H7 (cell line): ENCODE results near the gene RAD54L. TPM values are rescaled to one million over a fixed set of nuclear protein-coding genes. Genes with fewer than 3 reads are reported as not detected.

ENCODE experiments used
- DNase-seq: peaks from one replicate; pipeline ENCODE4 v3.0.0; 2012
- H3K27me3 ChIP-seq: 2 replicates; pipeline ENCODE4 v1.6.0; 2011; ENCODE audit warnings: mild to moderate bottlenecking, low read length; ENCODE audit not compliant: control insufficient read depth, insufficient read depth
- H3K36me3 ChIP-seq: replicated peaks from 2 replicates; pipeline ENCODE4 v1.5.1; 2011; ENCODE audit warnings: low read length; ENCODE audit not compliant: control insufficient read depth, insufficient read depth
- H3K4me3 ChIP-seq: 2 replicates; pipeline ENCODE4 v1.5.1; 2011; ENCODE audit warnings: low read depth, mild to moderate bottlenecking, control low read depth, low read length, moderate library complexity; ENCODE audit not compliant: insufficient read depth
- total RNA-seq: library from RNA; depleted of rRNA; stranded (reverse); fragments of >200 nt; shearing (Covaris generic); gene quantifications from 2 replicates; pipeline ENCODE4 v1.2.3, GENCODE V29; 2014; rRNA removed

The RAD54L gene
- 42.2 and 46.7 TPM in 2 replicates for total RNA-seq

GRCh38 chr1:46247436-46248121 lies at the start of gene RAD54L:
TSS of gene RAD54L (plus strand) at chr1:46247763. CDS start at chr1:46248406, 643 bp downstream.
- peak; percentile 99 for DNase-seq
- Histone ChIP-seq H3K27me3 (no peaks in the 10 kb centered on the region), H3K36me3 (peaks cover 15% of the 10 kb centered on the region), H3K4me3 (peak within 1 kb of the TSS; percentile 66)

GRCh38 chr1:46197964-46198811 lies 49.4 kb upstream of the RAD54L start, which contains the start of gene POMGNT1:
TSS of gene POMGNT1 (minus strand) at chr1:46198434. CDS start at chr1:46197821, 613 bp downstream.
- no peaks in the 10 kb centered on the region; the same call in 1 of the 2 replicates for H3K27me3 ChIP-seq
- peak within 1 kb of the TSS; percentile 67 for H3K4me3 ChIP-seq
- DNase-seq: peak; percentile 98
- H3K36me3 ChIP-seq: peaks cover 5% of the 10 kb centered on the region

GRCh38 chr1:46199233-46199749 lies 48.3 kb upstream of the RAD54L start:
- H3K27me3 ChIP-seq: peaks cover 3% of the 10 kb centered on the region; the same call in 1 of the 2 replicates
- peaks cover 1% of the 10 kb centered on the region for H3K36me3 ChIP-seq
- H3K4me3 ChIP-seq: no peak overlapping the region
- DNase-seq: no peak

GRCh38 chr1:46203738-46204405 lies 43.7 kb upstream of the RAD54L start:
- peak; percentile 69 for DNase-seq
- Histone ChIP-seq H3K36me3 (no peaks in the 10 kb centered on the region), H3K4me3 (peak overlapping the region; percentile 96), H3K27me3 (peaks cover 3% of the 10 kb centered on the region; the same call in 1 of the 2 replicates)

- peaks cover 3% of the 10 kb centered on the region; the same call in 1 of the 2 replicates for H3K27me3 ChIP-seq
- H3K4me3 ChIP-seq: no peak overlapping the region; the same call in 1 of the 2 replicates
- H3K36me3 ChIP-seq: no peaks in the 10 kb centered on the region
- DNase-seq: peak; percentile 19
Observed at GRCh38 chr1:46204406-46204742, 43.2 kb upstream of the RAD54L start.

GRCh38 chr1:46205141-46205540 lies 42.4 kb upstream of the RAD54L start:
- Histone ChIP-seq H3K4me3 (no peak overlapping the region), H3K27me3 (peaks cover 3% of the 10 kb centered on the region; the same call in 1 of the 2 replicates)

GRCh38 chr1:46205791-46206190 lies 41.8 kb upstream of the RAD54L start:
- Histone ChIP-seq H3K4me3 (no peak overlapping the region), H3K27me3 (peaks cover 3% of the 10 kb centered on the region; the same call in 1 of the 2 replicates), H3K36me3 (no peaks in the 10 kb centered on the region)
- DNase-seq: peak; percentile 26

More at GRCh38 chr1:46205141-46205540, 42.4 kb upstream of the RAD54L start:
- no peaks in the 10 kb centered on the region for H3K36me3 ChIP-seq
- DNase-seq: no peak

- Histone ChIP-seq H3K27me3 (peaks cover 3% of the 10 kb centered on the region; the same call in 1 of the 2 replicates), H3K36me3 (no peaks in the 10 kb centered on the region), H3K4me3 (no peak overlapping the region)
- no peak for DNase-seq
Observed at GRCh38 chr1:46206399-46206798, 41.2 kb upstream of the RAD54L start.

- no peak overlapping the region for H3K4me3 ChIP-seq
- no peaks in the 10 kb centered on the region for H3K27me3 ChIP-seq
- H3K36me3 ChIP-seq: no peaks in the 10 kb centered on the region
- no peak for DNase-seq
Observed at GRCh38 chr1:46210561-46210960, 37.0 kb upstream of the RAD54L start.

- Histone ChIP-seq H3K36me3 (no peaks in the 10 kb centered on the region), H3K4me3 (no peak overlapping the region), H3K27me3 (no peaks in the 10 kb centered on the region)
- no peak for DNase-seq
Observed at GRCh38 chr1:46211051-46211450, 36.5 kb upstream of the RAD54L start.

GRCh38 chr1:46215504-46215903 lies 32.1 kb upstream of the RAD54L start:
- Histone ChIP-seq H3K4me3 (no peak overlapping the region), H3K36me3 (no peaks in the 10 kb centered on the region; the same call in 1 of the 2 replicates), H3K27me3 (no peaks in the 10 kb centered on the region)
- DNase-seq: no peak

- Histone ChIP-seq H3K27me3 (no peaks in the 10 kb centered on the region), H3K36me3 (no peaks in the 10 kb centered on the region; the same call in 1 of the 2 replicates), H3K4me3 (no peak overlapping the region)
- no peak for DNase-seq
Observed at GRCh38 chr1:46218443-46218842, 29.1 kb upstream of the RAD54L start.

- Histone ChIP-seq H3K36me3 (no peaks in the 10 kb centered on the region; the same call in 1 of the 2 replicates), H3K4me3 (no peak overlapping the region), H3K27me3 (no peaks in the 10 kb centered on the region)
- DNase-seq: no peak
Observed at GRCh38 chr1:46219551-46220520, 27.7 kb upstream of the RAD54L start.
